ENCODE data around the gene PCDH9.
A peak's percentile ranks its signal among the peaks of the same experiment; 100 is the strongest.

The PCDH9 gene, protein sequence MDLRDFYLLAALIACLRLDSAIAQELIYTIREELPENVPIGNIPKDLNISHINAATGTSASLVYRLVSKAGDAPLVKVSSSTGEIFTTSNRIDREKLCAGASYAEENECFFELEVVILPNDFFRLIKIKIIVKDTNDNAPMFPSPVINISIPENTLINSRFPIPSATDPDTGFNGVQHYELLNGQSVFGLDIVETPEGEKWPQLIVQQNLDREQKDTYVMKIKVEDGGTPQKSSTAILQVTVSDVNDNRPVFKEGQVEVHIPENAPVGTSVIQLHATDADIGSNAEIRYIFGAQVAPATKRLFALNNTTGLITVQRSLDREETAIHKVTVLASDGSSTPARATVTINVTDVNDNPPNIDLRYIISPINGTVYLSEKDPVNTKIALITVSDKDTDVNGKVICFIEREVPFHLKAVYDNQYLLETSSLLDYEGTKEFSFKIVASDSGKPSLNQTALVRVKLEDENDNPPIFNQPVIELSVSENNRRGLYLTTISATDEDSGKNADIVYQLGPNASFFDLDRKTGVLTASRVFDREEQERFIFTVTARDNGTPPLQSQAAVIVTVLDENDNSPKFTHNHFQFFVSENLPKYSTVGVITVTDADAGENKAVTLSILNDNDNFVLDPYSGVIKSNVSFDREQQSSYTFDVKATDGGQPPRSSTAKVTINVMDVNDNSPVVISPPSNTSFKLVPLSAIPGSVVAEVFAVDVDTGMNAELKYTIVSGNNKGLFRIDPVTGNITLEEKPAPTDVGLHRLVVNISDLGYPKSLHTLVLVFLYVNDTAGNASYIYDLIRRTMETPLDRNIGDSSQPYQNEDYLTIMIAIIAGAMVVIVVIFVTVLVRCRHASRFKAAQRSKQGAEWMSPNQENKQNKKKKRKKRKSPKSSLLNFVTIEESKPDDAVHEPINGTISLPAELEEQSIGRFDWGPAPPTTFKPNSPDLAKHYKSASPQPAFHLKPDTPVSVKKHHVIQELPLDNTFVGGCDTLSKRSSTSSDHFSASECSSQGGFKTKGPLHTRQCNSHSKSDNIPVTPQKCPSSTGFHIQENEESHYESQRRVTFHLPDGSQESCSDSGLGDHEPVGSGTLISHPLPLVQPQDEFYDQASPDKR (N-terminal part only)

DNA sequence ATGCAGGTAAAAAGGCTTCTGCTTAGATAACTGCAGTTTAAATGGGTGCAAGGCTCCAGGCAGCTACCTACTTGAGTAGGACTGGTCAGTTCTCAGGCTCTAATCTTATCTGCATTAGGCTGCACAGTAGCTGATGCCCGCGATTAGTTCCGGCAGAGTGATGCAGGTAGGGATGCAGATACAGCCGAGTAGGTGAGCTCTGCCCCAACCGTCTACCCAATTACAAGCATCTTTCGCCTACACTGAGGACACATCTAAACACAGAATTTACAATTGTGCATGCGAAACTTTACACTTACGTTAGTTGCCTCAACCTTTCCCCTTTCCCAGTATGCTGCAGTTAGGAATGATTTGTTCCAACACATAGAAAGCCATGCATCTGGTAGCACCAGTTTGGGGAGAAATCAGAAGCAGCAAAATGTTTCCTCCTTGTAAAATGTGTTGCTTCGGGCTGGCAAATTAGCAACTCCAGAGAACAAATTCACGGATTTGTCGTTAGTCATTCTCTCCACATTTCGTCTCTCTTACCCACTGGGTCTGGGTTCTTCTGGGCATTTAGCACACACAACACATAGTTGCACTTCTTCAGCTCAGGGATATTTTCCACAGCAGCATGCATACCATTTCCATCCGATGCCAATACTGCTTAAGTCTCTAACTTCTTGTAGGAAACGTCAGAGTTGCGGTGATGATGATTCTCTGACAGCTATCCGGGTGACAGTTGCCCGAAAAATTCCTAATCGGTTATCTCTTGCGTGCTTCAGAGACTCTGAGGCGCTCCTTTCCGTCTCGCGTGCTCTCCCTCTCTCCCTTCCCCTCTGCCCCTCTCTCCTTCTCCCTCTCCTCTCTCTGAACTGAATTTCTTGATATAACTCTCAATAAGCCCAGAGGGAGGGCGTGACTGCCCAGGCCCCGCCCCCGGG, at the start of gene PCDH9:
Gene PCDH9 (minus strand): TSS at position 856 of the 923 bp plus-strand sequence. CDS start 1,896 bp downstream, outside the sequence.
- TF ChIP-seq, protein P1, sequence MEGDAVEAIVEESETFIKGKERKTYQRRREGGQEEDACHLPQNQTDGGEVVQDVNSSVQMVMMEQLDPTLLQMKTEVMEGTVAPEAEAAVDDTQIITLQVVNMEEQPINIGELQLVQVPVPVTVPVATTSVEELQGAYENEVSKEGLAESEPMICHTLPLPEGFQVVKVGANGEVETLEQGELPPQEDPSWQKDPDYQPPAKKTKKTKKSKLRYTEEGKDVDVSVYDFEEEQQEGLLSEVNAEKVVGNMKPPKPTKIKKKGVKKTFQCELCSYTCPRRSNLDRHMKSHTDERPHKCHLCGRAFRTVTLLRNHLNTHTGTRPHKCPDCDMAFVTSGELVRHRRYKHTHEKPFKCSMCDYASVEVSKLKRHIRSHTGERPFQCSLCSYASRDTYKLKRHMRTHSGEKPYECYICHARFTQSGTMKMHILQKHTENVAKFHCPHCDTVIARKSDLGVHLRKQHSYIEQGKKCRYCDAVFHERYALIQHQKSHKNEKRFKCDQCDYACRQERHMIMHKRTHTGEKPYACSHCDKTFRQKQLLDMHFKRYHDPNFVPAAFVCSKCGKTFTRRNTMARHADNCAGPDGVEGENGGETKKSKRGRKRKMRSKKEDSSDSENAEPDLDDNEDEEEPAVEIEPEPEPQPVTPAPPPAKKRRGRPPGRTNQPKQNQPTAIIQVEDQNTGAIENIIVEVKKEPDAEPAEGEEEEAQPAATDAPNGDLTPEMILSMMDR (conservative IDR thresholded peaks at IDR 0.05; ENCODE audit: control insufficient read depth, insufficient read depth, low read depth, low read length), result no peak
- no peak for DNase-seq (ENCODE audit: low read depth)
- H3K4me3 ChIP-seq (ENCODE audit: control insufficient read depth, low read depth, low read length), result peak within 1 kb of the TSS; percentile 95

DNA sequence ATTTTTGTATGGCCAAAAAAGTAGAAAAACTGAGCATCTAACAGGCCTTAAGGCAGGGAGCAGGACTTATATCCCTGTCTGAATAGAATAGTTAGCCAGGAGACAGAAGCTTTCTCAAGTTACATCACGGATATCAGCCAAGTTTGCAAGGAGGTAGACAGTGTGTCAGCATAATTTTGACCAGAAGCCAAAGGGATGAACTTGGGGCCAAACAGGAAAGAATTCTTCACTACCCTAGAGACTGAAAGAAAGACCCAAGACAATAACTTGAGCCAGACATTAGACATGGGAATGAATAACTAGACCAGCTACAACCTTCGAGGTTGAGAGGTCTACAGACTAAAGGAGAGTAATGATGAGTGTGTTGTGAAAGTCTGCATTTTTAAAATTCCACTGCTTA, 48.1 kb upstream of the PCDH9 start:
- no peak overlapping the region for H3K4me3 ChIP-seq (ENCODE audit: control insufficient read depth, low read depth, low read length)
- TF ChIP-seq, protein P1 (conservative IDR thresholded peaks at IDR 0.05; ENCODE audit: control insufficient read depth, insufficient read depth, low read depth, low read length), result no peak

DNA sequence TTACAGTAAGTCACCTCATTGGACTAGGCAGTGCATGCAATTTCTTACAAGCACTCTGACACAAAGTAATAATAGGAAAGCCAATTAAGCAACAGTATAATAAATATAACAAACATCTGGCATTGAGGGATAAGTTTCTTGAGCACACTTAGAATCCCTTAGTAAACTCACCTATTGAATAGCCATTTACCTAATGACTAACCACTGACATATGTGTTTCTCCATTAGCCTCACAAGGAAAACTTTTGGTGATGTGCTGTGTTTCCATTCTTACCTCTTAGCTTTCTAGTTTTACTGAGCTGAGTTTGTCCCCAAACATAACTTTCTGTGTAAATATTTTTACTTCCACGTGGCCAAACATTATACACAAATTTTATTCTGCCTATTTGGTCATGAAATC, 47.4 kb upstream of the PCDH9 start:
- no peak overlapping the region for H3K4me3 ChIP-seq (ENCODE audit: control insufficient read depth, low read depth, low read length)
- no peak for DNase-seq (ENCODE audit: low read depth)
- TF ChIP-seq, protein P1 (conservative IDR thresholded peaks at IDR 0.05; ENCODE audit: control insufficient read depth, insufficient read depth, low read depth, low read length), result no peak

More for the DNA sequence above, 48.1 kb upstream of the PCDH9 start:
- peak; percentile 97 for DNase-seq (ENCODE audit: low read depth)

DNA sequence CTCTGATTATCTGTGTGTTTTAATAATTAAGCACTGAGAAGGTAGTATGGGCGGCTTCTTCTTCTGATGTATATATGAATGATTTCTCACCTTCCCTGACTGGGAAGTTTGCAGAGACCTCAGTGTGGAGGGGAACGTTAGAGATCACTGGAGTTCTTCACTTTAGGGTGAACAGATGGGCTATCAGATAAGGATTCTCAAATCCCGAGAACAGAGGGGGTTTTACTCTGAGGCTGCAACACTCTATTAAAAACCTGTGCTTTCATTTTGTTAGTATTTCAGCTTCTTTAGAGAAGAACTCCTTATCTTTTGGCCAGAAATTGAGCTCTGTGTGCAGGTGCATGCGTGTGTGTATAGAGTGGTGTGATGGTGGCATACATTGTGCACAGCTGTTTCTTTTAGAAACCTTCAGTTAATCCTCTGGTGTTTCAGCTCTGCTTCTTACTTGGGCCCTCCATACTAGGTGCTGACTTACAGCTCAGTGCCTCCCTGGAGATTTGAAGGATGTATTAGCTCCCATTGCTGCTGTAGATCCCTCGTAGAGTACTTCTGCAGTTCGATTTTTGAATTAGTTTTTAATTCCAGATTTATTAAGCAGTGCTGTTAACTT, 45.3 kb upstream of the PCDH9 start:
- no peak overlapping the region for H3K4me3 ChIP-seq (ENCODE audit: control insufficient read depth, low read depth, low read length)
- TF ChIP-seq, protein P1 (conservative IDR thresholded peaks at IDR 0.05; ENCODE audit: control insufficient read depth, insufficient read depth, low read depth, low read length), result no peak
- DNase-seq (ENCODE audit: low read depth), result no peak

DNA sequence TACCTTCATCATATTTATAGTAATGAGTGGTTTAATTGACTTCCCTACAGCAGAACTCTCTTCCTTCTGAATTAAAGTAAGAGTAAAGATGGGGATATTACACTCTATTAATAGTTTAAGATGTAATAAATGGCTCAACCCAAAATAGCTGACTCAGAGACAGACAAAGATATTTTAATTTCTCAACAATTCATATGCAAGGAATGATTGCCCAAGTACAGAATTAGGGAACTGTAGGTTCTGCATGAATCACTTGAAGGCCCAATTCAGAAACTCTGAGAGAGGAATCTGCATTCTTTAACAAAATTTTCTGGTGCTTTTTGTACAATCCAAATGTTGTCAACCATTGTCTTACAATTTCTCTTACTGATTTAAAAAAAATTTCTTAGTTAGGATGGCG, 42.9 kb upstream of the PCDH9 start:
- TF ChIP-seq, protein P1 (conservative IDR thresholded peaks at IDR 0.05; ENCODE audit: control insufficient read depth, insufficient read depth, low read depth, low read length), result no peak

More for the DNA sequence above, 42.9 kb upstream of the PCDH9 start:
- H3K4me3 ChIP-seq (ENCODE audit: control insufficient read depth, low read depth, low read length), result no peak overlapping the region
- peak; percentile 61 for DNase-seq (ENCODE audit: low read depth)
